OCI-LY1 (cell line): Measurements from ENCODE around the gene PIP4K2B.

Experiments used
- H2AFZ ChIP-seq: fragments of 200-600 bp; sonication (generic), shearing (Covaris generic); 2 replicates; pipeline ENCODE4 v1.6.0; 2014; ENCODE audit warnings: antibody characterized with exemption, mild to moderate bottlenecking, low read length
- H3F3A ChIP-seq: fragments of 200-600 bp; sonication (generic), shearing (Covaris generic); 2 replicates; pipeline ENCODE4 v1.6.0; 2014; ENCODE audit warnings: mild to moderate bottlenecking, antibody characterized with exemption, low read length, moderate library complexity; ENCODE audit not compliant: insufficient read depth
- H3K27ac ChIP-seq: fragments of 200-600 bp; sonication (generic); 2 replicates; pipeline ENCODE4 v1.5.1; 2014; ENCODE audit warnings: low read length, mixed run types, mild to moderate bottlenecking, low read depth; ENCODE audit not compliant: poor library complexity, severe bottlenecking
- H3K27me3 ChIP-seq: fragments of 200-600 bp; sonication (generic); 2 replicates; pipeline ENCODE4 v1.6.0; 2014; ENCODE audit warnings: antibody characterized with exemption, mild to moderate bottlenecking, low read length, moderate library complexity; ENCODE audit not compliant: insufficient read depth
- H3K36me3 ChIP-seq: fragments of 200-600 bp; sonication (generic); 2 replicates; pipeline ENCODE4 v1.6.1; 2014; ENCODE audit warnings: mild to moderate bottlenecking, antibody characterized with exemption, low read length, moderate library complexity, mixed read lengths; ENCODE audit not compliant: insufficient read depth
- H3K4me1 ChIP-seq: fragments of 200-600 bp; sonication (generic); 2 replicates; pipeline ENCODE4 v1.5.1; 2014; ENCODE audit warnings: mild to moderate bottlenecking, low read length, moderate library complexity; ENCODE audit not compliant: insufficient read depth, severe bottlenecking
- H3K4me2 ChIP-seq: fragments of 200-600 bp; sonication (generic), shearing (Covaris generic); 2 replicates; pipeline ENCODE4 v1.6.1; 2014; ENCODE audit warnings: low read length
- H3K4me3 ChIP-seq: fragments of 200-600 bp; sonication (generic); 2 replicates; pipeline ENCODE4 v1.5.1; 2014; ENCODE audit warnings: low read length, low read depth, mild to moderate bottlenecking, mixed read lengths; ENCODE audit not compliant: poor library complexity, severe bottlenecking
- H3K79me2 ChIP-seq: fragments of 200-600 bp; shearing (Covaris generic); 2 replicates; pipeline ENCODE4 v1.6.1; 2016; ENCODE audit warnings: mixed run types, low read length, mixed read lengths; ENCODE audit not compliant: insufficient read depth
- H3K9ac ChIP-seq: fragments of 200-600 bp; sonication (generic), shearing (Covaris generic); 2 replicates; pipeline ENCODE4 v1.6.1; 2014; ENCODE audit warnings: mild to moderate bottlenecking, low read length, mixed read lengths
- H3K9me2 ChIP-seq: fragments of 200-600 bp; sonication (generic), shearing (Covaris generic); 2 replicates; pipeline ENCODE4 v1.6.1; 2014; ENCODE audit warnings: low read depth, mild to moderate bottlenecking, low read length, mixed read lengths
- H3K9me3 ChIP-seq: fragments of 200-600 bp; shearing (Covaris generic); 2 replicates; pipeline ENCODE4 v1.6.1; 2014; ENCODE audit warnings: low read length, mixed read lengths
- H4K20me1 ChIP-seq: fragments of 200-600 bp; sonication (generic), shearing (Covaris generic); 2 replicates; pipeline ENCODE4 v1.6.0; 2016; ENCODE audit warnings: mild to moderate bottlenecking, low read length; ENCODE audit not compliant: insufficient read depth
- CTCF ChIP-seq: fragments of 200-600 bp; sonication (generic), shearing (Covaris generic); IDR thresholded peaks from 2 replicates; pipeline ENCODE4 v1.5.1; 2017; ENCODE audit warnings: mild to moderate bottlenecking, antibody characterized with exemption, low read length, moderate library complexity, mixed read lengths
- EZH2 ChIP-seq: fragments of 200-600 bp; sonication (generic), shearing (Covaris generic); IDR thresholded peaks from 2 replicates; pipeline ENCODE4 v1.8.0; 2017; ENCODE audit warnings: borderline replicate concordance, mixed run types, mild to moderate bottlenecking, antibody characterized with exemption, low read length, moderate library complexity, mixed read lengths

Gene PIP4K2B

DNA sequence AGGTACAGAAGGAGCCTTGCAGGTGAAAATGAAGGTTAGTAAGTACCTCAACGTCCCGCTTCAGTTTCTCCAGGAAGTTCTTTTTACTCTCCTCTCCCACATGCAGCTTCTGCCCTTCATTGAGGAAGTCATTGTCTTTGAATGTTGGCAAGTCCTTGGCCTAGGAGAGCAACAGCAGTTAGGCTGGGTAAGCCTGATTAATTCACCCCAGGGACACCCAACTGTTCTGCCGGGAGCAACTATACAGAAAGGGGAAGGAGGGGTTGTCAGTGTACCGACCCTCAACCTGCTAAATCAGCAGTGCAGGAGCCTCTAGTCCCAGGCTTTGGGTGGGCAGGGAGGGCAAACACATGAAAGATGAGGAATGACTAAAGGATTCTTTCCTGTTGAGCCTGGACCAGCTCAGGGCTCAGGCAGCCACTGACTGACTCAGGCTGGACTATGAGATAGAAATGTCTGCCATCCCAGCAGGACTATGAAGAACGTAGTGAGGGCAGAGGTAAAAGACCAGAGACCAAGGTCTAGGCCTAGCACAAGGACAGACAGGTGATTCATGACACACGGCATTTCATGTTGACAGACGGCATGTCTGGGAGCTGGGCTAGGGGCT lies 21.6 kb downstream of the PIP4K2B start:
- peaks cover 42% of the 10 kb centered on the region for H3K36me3 ChIP-seq
- no peak overlapping the region for H3K4me2 ChIP-seq
- no peaks in the 10 kb centered on the region for H3K9me2 ChIP-seq

DNA sequence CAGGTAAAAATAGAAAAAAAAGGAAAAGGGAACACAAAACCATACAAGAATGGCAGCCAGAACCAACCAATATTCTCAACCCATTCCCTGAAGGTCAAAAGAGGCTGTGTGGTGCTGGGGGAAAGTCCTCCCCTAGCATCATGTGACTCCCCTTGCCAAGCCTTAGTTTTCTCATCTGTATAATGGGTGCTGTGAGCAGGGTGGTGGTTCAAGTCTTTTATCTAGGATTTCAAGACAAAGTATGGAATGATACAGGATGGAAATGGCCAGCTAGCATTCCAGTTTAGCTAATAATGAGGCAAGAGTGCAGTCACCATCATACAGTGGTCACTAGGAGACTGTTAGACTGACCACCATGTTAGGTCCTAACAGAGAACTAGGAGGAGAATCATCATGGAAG lies 26.1 kb downstream of the PIP4K2B start:
- no peak overlapping the region for H3K27ac ChIP-seq
- H3K9me2 ChIP-seq: no peaks in the 10 kb centered on the region
- no peaks in the 10 kb centered on the region for H3K27me3 ChIP-seq
- no peak overlapping the region for H3K4me3 ChIP-seq
- H2AFZ ChIP-seq: no peak overlapping the region
- no peaks in the 10 kb centered on the region for H4K20me1 ChIP-seq
- H3K79me2 ChIP-seq: no peaks in the 10 kb centered on the region
- no peaks in the 10 kb centered on the region for H3F3A ChIP-seq
- H3K9ac ChIP-seq: no peak overlapping the region
- H3K4me2 ChIP-seq: no peak overlapping the region
- no peak for TF ChIP-seq CTCF
- no peak for TF ChIP-seq EZH2
- no peaks in the 10 kb centered on the region for H3K9me3 ChIP-seq
- H3K36me3 ChIP-seq: peaks cover 46% of the 10 kb centered on the region
- H3K4me1 ChIP-seq: no peaks in the 10 kb centered on the region

More for the DNA sequence above, 21.6 kb downstream of the PIP4K2B start:
- no peak for TF ChIP-seq EZH2
- no peak for TF ChIP-seq CTCF
- H4K20me1 ChIP-seq: no peaks in the 10 kb centered on the region
- H3K79me2 ChIP-seq: no peaks in the 10 kb centered on the region
- no peaks in the 10 kb centered on the region for H3K4me1 ChIP-seq
- H3K9me3 ChIP-seq: no peaks in the 10 kb centered on the region
- H3K4me3 ChIP-seq: no peak overlapping the region
- H3K27me3 ChIP-seq: no peaks in the 10 kb centered on the region
- no peak overlapping the region for H3K27ac ChIP-seq
- H3F3A ChIP-seq: no peaks in the 10 kb centered on the region
- H2AFZ ChIP-seq: no peak overlapping the region
- no peak overlapping the region for H3K9ac ChIP-seq

DNA sequence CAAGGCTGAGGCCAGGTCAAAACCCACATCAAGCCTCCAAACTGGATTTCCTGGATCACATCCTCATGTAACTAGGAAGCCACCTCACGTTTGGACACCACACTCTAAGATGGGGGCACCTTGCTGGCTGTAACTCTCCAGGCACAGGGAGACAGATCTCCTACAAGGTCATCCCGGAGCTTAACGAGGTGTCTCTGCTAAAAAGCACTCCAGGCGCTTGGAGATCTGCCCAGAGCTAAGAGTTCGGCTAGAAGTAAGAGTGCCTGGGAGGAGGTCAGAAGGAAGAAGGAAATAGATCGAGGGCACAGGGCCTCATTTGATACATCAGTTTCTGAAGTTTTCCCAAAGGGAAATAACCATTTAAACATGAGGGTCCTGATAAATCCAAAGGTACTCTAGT lies 30.9 kb downstream of the PIP4K2B start:
- H3K27me3 ChIP-seq: no peaks in the 10 kb centered on the region
- TF ChIP-seq CTCF (no peak), EZH2 (no peak)
- no peak overlapping the region for H2AFZ ChIP-seq
- no peaks in the 10 kb centered on the region for H3F3A ChIP-seq
- H3K4me2 ChIP-seq: no peak overlapping the region
- H3K9ac ChIP-seq: no peak overlapping the region
- no peaks in the 10 kb centered on the region for H4K20me1 ChIP-seq
- no peaks in the 10 kb centered on the region for H3K4me1 ChIP-seq
- H3K36me3 ChIP-seq: peaks cover 65% of the 10 kb centered on the region
- H3K9me3 ChIP-seq: no peaks in the 10 kb centered on the region
- no peak overlapping the region for H3K27ac ChIP-seq
- no peak overlapping the region for H3K4me3 ChIP-seq
- no peaks in the 10 kb centered on the region for H3K9me2 ChIP-seq
- H3K79me2 ChIP-seq: no peaks in the 10 kb centered on the region
